Activated CD8-positive, alpha-beta memory T cell treated with anti-CD3 and anti-CD28 coated beads for 48 hours (primary cell): Measurements from ENCODE around the gene PLCB3.

Experiments used
- DNase-seq, 3 experiments: peaks; one replicate each; pipeline ENCODE4 v3.0.0-alpha.2; 2020; ENCODE audit warnings: low read depth in 2 of 3, low spot score in 2 of 3

Gene PLCB3

GRCh38 chr11:64285885-64286800 is 34.8 kb downstream of the PLCB3 start:
- no peak for DNase-seq

- no peak for DNase-seq
Observed at GRCh38 chr11:64286801-64287159, 35.5 kb downstream of the PLCB3 start.

- no peak for DNase-seq
Observed at GRCh38 chr11:64287676-64288352, 36.5 kb downstream of the PLCB3 start.

- no peak for DNase-seq
Observed at GRCh38 chr11:64288353-64288750, 37.0 kb downstream of the PLCB3 start.

- no peak for DNase-seq
Observed at GRCh38 chr11:64289002-64289564, 37.8 kb downstream of the PLCB3 start.

GRCh38 chr11:64290352-64291261 is 39.3 kb downstream of the PLCB3 start:
- DNase-seq: no peak

GRCh38 chr11:64291262-64291751 is 40.0 kb downstream of the PLCB3 start, which contains the start of gene KCNK4:
Gene KCNK4, plus strand, starts transcription at chr11:64291302. Its CDS starts 1,717 bp downstream, at chr11:64293019.
- no peak for DNase-seq

- DNase-seq: no peak
Observed at GRCh38 chr11:64291752-64292459, 40.6 kb downstream of the PLCB3 start.

- DNase-seq: no peak
Observed at GRCh38 chr11:64292460-64293254, 41.3 kb downstream of the PLCB3 start.

- no peak for DNase-seq
Observed at GRCh38 chr11:64294774-64295173, 43.4 kb downstream of the PLCB3 start.

GRCh38 chr11:64295760-64296159 is 44.4 kb downstream of the PLCB3 start:
- no peak for DNase-seq

GRCh38 chr11:64296236-64296635 is 44.9 kb downstream of the PLCB3 start:
- DNase-seq: no peak

GRCh38 chr11:64296830-64297698 is 45.7 kb downstream of the PLCB3 start:
- no peak for DNase-seq

- no peak for DNase-seq
Observed at GRCh38 chr11:64297699-64298358, 46.5 kb downstream of the PLCB3 start.

GRCh38 chr11:64298966-64299846 is 47.9 kb downstream of the PLCB3 start:
- no peak for DNase-seq

- no peak for DNase-seq
Observed at GRCh38 chr11:64299847-64300648, 48.7 kb downstream of the PLCB3 start, which contains the start of gene CATSPERZ. Gene CATSPERZ, plus strand, starts transcription at chr11:64300358. Its CDS starts 53 bp downstream, at chr11:64300411.
